Embryonic facial prominence (tissue), 1 donor: ENCODE results near the gene PTPRD.
"Not testable (repeated sequence)": the region's sequence is repeated elsewhere in the genome, so short reads cannot be mapped to it uniquely, and the experiment has no call there.

Experiments
- DNase-seq: peaks from one replicate; pipeline ENCODE4 v3.0.0-alpha.2; 2016; ENCODE audit errors: extremely low spot score

PTPRD gene

GRCh38 chr9:9319007-9319406 is 1293.8 kb downstream of the PTPRD start:
- DNase-seq: no peak

- not testable (repeated sequence) for DNase-seq
These were observed 1302.1 kb downstream of the PTPRD start for GRCh38 chr9:9310743-9311142.

GRCh38 chr9:9305600-9305999 is 1307.2 kb downstream of the PTPRD start:
- no peak for DNase-seq

- DNase-seq: no peak
These were observed 1313.7 kb downstream of the PTPRD start for GRCh38 chr9:9299134-9299533.

GRCh38 chr9:9286001-9286400 is 1326.8 kb downstream of the PTPRD start:
- no peak for DNase-seq

- DNase-seq: no peak
These were observed 1328.6 kb downstream of the PTPRD start for GRCh38 chr9:9284201-9284600.

GRCh38 chr9:9283159-9283986 is 1329.4 kb downstream of the PTPRD start:
- no peak for DNase-seq

- no peak for DNase-seq
These were observed 1337.2 kb downstream of the PTPRD start for GRCh38 chr9:9275601-9276000.

GRCh38 chr9:9257999-9258498 is 1354.8 kb downstream of the PTPRD start:
- DNase-seq: no peak

GRCh38 chr9:9246726-9247125 is 1366.1 kb downstream of the PTPRD start:
- DNase-seq: no peak

GRCh38 chr9:9231946-9232345 is 1380.9 kb downstream of the PTPRD start:
- DNase-seq: no peak

GRCh38 chr9:9229269-9229668 is 1383.5 kb downstream of the PTPRD start:
- DNase-seq: no peak

GRCh38 chr9:9223175-9223574 is 1389.6 kb downstream of the PTPRD start:
- DNase-seq: no peak

- no peak for DNase-seq
These were observed 1390.1 kb downstream of the PTPRD start for GRCh38 chr9:9222730-9223129.

GRCh38 chr9:9216934-9217333 is 1395.9 kb downstream of the PTPRD start:
- DNase-seq: no peak

- DNase-seq: no peak
These were observed 1397.8 kb downstream of the PTPRD start for GRCh38 chr9:9215050-9215449.

GRCh38 chr9:9214066-9214465 is 1398.7 kb downstream of the PTPRD start:
- no peak for DNase-seq

- DNase-seq: no peak
These were observed 1399.8 kb downstream of the PTPRD start for GRCh38 chr9:9212963-9213362.

- no peak for DNase-seq
These were observed 1410.5 kb downstream of the PTPRD start for GRCh38 chr9:9202276-9202675.

- DNase-seq: no peak
These were observed 1426.7 kb downstream of the PTPRD start for GRCh38 chr9:9186086-9186485.

- no peak for DNase-seq
These were observed 1430.4 kb downstream of the PTPRD start for GRCh38 chr9:9182431-9182830.

GRCh38 chr9:9177081-9177480 is 1435.7 kb downstream of the PTPRD start:
- no peak for DNase-seq

GRCh38 chr9:9174358-9174757 is 1438.4 kb downstream of the PTPRD start:
- no peak for DNase-seq

GRCh38 chr9:9173264-9173663 is 1439.5 kb downstream of the PTPRD start:
- DNase-seq: no peak
